Measurements from ENCODE around the gene MNAT1. TPM values are rescaled to one million over a fixed set of nuclear protein-coding genes. Genes with fewer than 3 reads are reported as not detected.

MNAT1 gene
- total RNA-seq, 1 donor = 71.7 TPM

DNA sequence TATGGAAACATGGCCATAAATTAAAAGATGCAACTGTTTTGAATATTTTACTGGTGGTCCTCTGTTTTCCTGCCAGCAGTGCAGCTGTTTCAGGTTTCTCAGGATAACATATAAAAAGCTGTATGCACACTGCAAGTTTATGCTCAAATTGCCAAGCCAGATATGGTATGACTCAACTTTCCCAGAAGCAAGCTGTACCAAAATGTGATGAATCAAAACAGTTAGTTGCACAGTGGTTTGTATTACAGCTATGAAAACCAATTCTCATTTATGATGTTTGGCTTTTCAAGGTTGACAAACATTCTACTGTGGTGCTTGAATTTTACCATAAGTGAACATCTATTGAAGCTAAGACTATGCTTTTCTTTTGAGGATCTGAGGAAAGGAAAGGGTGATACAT is 230.8 kb downstream of the MNAT1 start:
- DNase-seq (ENCODE audit: low read depth) = peak; percentile 85
- H3K4me3 ChIP-seq (ENCODE audit: low read depth, low read length) = no peak overlapping the region
- TF ChIP-seq, protein P1, sequence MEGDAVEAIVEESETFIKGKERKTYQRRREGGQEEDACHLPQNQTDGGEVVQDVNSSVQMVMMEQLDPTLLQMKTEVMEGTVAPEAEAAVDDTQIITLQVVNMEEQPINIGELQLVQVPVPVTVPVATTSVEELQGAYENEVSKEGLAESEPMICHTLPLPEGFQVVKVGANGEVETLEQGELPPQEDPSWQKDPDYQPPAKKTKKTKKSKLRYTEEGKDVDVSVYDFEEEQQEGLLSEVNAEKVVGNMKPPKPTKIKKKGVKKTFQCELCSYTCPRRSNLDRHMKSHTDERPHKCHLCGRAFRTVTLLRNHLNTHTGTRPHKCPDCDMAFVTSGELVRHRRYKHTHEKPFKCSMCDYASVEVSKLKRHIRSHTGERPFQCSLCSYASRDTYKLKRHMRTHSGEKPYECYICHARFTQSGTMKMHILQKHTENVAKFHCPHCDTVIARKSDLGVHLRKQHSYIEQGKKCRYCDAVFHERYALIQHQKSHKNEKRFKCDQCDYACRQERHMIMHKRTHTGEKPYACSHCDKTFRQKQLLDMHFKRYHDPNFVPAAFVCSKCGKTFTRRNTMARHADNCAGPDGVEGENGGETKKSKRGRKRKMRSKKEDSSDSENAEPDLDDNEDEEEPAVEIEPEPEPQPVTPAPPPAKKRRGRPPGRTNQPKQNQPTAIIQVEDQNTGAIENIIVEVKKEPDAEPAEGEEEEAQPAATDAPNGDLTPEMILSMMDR (IDR thresholded peaks at IDR 0.05; ENCODE audit: insufficient read depth, low read depth, low read length) = no peak

DNA sequence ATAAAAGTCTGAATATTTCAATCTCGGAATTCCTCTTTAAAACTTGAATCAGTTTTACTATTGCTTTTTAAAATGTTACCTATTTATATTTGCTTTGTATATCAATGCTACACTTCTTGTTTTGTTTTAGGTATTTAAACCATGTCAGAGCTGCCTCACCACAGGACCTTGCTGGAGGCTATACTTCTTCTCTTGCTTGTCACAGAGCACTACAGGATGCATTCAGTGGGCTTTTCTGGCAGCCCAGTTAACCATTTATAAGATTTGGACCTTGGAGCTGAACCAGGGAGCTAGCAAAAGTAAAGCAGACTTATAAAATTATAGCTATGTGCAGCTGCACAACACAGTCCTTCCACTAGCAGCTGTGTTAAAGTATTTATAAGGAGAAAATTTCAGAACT is 233.5 kb downstream of the MNAT1 start:
- no peak overlapping the region for H3K4me3 ChIP-seq (ENCODE audit: low read depth, low read length)
- DNase-seq (ENCODE audit: low read depth) = no peak
- TF ChIP-seq, protein P1 (IDR thresholded peaks at IDR 0.05; ENCODE audit: insufficient read depth, low read depth, low read length) = no peak

DNA sequence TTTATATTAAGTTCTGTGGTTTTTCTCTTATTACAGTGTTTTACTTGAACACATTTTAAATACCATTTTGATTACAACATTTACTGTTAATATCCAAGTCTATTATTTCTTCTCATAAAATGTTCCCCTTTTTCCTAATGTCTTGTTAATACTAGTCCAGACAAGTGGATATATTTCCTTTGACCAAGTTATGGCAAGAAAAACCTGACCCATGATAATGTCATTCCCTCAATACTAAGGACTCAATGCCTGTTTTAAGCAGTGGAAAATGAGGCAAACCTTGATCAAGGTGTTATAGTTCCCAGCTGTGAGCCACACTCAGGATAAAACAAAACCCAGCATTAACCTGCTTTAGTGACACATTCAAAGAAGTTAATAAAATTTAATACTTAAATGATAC is 234.1 kb downstream of the MNAT1 start:
- H3K4me3 ChIP-seq (ENCODE audit: low read depth, low read length) = no peak overlapping the region
- DNase-seq (ENCODE audit: low read depth) = no peak
- TF ChIP-seq, protein P1 (IDR thresholded peaks at IDR 0.05; ENCODE audit: insufficient read depth, low read depth, low read length) = no peak

DNA sequence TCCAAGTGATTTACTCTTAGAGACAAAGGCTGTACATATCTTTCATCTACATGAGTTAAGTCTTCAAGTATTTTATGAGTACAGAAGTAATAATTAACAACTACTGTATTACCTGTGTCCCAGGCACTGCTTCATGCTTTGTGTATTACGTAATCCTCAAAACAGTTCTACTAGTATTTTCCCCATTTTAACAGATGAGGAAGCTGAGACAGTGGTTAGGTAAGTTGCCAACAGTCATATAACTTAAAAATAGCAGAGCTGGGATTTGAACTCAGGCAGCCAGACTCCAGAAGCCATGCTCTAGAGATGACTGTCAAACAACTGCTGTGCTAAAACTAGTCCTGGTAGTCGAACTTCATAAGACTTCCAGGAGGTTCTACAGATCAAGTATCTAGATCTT is 235.6 kb downstream of the MNAT1 start:
- DNase-seq (ENCODE audit: low read depth) = no peak
- no peak overlapping the region for H3K4me3 ChIP-seq (ENCODE audit: low read depth, low read length)
- TF ChIP-seq, protein P1 (IDR thresholded peaks at IDR 0.05; ENCODE audit: insufficient read depth, low read depth, low read length) = no peak

DNA sequence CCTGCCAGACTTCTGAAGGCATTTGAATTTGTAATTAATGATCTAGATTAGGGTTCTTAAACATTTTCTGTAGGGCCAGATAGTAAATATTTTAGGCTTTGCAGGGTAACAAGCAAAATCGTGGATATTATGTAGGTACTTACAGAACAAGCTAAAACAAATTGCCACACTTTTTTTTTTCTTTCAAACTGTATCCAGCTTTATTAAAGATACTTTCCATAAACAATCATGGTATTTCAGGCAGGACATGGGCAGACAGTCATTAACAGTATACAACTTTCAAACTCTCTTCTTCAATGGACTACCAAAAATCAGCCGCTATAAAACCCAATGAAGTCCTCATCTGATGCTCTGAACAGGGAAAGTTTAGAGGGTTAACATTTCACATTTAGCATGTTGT is 236.7 kb downstream of the MNAT1 start:
- H3K4me3 ChIP-seq (ENCODE audit: low read depth, low read length) = no peak overlapping the region
- DNase-seq (ENCODE audit: low read depth) = peak; percentile 30
- TF ChIP-seq, protein P1 (IDR thresholded peaks at IDR 0.05; ENCODE audit: insufficient read depth, low read depth, low read length) = no peak

DNA sequence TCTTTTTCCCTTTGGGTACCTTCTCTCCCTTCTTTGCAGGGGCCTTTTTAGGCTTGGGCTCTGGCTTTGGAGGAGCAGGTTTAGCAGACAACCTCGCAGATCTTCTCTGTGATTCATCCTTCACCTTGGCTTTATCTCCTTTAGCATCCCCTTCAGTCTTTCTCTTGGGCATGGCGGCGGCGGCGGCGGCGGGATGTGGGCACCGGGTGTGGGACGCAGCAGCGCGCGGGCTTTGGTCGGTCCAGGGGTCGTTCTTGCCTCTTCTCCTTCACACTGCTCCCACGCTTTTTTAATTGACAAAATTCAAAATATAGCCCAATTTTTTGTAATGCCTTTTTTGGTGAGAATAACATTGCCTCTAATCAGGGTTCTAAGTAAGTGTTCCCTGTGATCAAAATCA is 237.7 kb downstream of the MNAT1 start:
- no peak overlapping the region for H3K4me3 ChIP-seq (ENCODE audit: low read depth, low read length)
- TF ChIP-seq, protein P1 (IDR thresholded peaks at IDR 0.05; ENCODE audit: insufficient read depth, low read depth, low read length) = no peak
- DNase-seq (ENCODE audit: low read depth) = no peak

DNA sequence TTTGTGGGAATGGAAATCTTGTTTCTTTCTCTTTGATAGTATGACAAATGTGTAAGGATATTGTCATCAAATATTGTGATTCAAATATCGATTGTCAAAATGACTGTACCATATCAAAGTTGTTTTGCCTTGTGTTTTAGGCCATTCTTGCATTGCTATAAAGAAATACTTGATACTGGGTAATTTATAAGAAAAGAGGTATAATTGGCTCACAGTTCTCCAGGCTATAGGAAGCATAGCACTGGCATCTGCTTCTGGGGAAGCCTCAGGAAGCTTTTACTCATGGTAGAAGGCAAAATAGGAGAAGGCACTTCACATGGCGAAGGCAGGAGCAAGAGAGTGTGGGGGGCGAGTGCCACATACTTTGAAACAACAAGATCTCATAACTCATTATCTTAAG is 238.5 kb downstream of the MNAT1 start:
- TF ChIP-seq, protein P1 (IDR thresholded peaks at IDR 0.05; ENCODE audit: insufficient read depth, low read depth, low read length) = no peak
- H3K4me3 ChIP-seq (ENCODE audit: low read depth, low read length) = no peak overlapping the region
- no peak for DNase-seq (ENCODE audit: low read depth)

All from fibroblast of villous mesenchyme (primary cell).